NCI-H187 (cell line): ENCODE results near the gene PGF.
"Not testable (repeated sequence)": the region's sequence is repeated elsewhere in the genome, so short reads cannot be mapped to it uniquely, and the experiment has no call there.

Experiments
- DNase-seq, 2 experiments: peaks; one replicate each; lab custom pipeline; 2025; lab: John Stamatoyannopoulos, UW

PGF gene

GRCh38 chr14:74942181-74942580 is 13.2 kb downstream of the PGF start:
- no peak for DNase-seq

- no peak for DNase-seq
These were observed 13.7 kb downstream of the PGF start for GRCh38 chr14:74941676-74942097.

GRCh38 chr14:74940956-74941565 is 14.3 kb downstream of the PGF start:
- DNase-seq, result no peak

GRCh38 chr14:74938531-74939495 is 16.6 kb downstream of the PGF start:
- no peak for DNase-seq

- DNase-seq, result no peak
These were observed 18.2 kb downstream of the PGF start for GRCh38 chr14:74937171-74937570.

GRCh38 chr14:74936731-74937130 is 18.7 kb downstream of the PGF start:
- DNase-seq, result no peak

GRCh38 chr14:74936151-74936550 is 19.2 kb downstream of the PGF start:
- no peak for DNase-seq

- DNase-seq, result no peak
These were observed 20.1 kb downstream of the PGF start for GRCh38 chr14:74935360-74935680.

- no peak for DNase-seq
These were observed 20.7 kb downstream of the PGF start for GRCh38 chr14:74934476-74935359.

GRCh38 chr14:74934041-74934440 is 21.4 kb downstream of the PGF start:
- DNase-seq, result no peak

GRCh38 chr14:74932936-74933335 is 22.5 kb downstream of the PGF start:
- DNase-seq, result not testable (repeated sequence)

GRCh38 chr14:74932401-74932901 is 22.9 kb downstream of the PGF start:
- no peak for DNase-seq

- DNase-seq, result not testable (repeated sequence)
These were observed 23.7 kb downstream of the PGF start for GRCh38 chr14:74931744-74932143.

- no peak for DNase-seq
These were observed 26.2 kb downstream of the PGF start for GRCh38 chr14:74929242-74929641.

- no peak for DNase-seq
These were observed 28.2 kb downstream of the PGF start for GRCh38 chr14:74927225-74927624.

GRCh38 chr14:74924061-74924460 is 31.3 kb downstream of the PGF start:
- no peak for DNase-seq

- peak; percentile 60 to 78 for DNase-seq
These were observed 32.5 kb downstream of the PGF start, which contains the start of gene RPS6KL1 for GRCh38 chr14:74922752-74923401. TSS of gene RPS6KL1 (minus strand) at chr14:74923260. CDS start at chr14:74921541, 1,719 bp downstream.

- DNase-seq, result no peak
These were observed 33.2 kb downstream of the PGF start for GRCh38 chr14:74921987-74922751.

- no peak for DNase-seq
These were observed 34.3 kb downstream of the PGF start for GRCh38 chr14:74921053-74921620.

GRCh38 chr14:74920281-74920680 is 35.1 kb downstream of the PGF start:
- DNase-seq, result no peak
